GM19438 (cell line): ENCODE measurements around the gene KCNK4.

Experiments
- ATAC-seq: cut with Tn5 transposase; IDR thresholded peaks from one replicate; pipeline ENCODE4 v1.9.1; 2021; ENCODE audit warnings: low read depth; ENCODE audit not compliant: unreplicated experiment

The KCNK4 gene

DNA sequence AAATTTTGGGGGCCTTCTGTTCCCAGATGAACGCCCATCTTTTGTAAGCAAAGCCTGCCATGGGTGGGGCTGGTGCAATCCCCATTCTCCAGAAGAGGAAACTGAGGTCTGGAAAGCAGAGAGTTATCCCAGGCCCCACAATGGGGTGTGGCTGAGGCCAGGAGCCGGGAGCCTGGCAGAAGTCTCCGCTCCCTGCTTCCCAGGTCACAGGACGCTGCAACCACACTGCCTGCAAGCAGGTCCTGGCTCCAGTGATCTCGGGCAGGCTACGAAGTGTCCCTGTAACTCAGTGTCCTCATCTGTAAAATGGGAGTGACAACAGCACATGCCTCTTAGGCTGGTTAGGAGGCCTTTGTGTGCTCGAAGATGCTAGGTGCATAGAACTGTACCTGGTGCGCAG, 38.1 kb upstream of the KCNK4 start:
- no peak for ATAC-seq

GRCh38 chr11:64253481-64253880, 37.6 kb upstream of the KCNK4 start:
- ATAC-seq, result no peak

DNA sequence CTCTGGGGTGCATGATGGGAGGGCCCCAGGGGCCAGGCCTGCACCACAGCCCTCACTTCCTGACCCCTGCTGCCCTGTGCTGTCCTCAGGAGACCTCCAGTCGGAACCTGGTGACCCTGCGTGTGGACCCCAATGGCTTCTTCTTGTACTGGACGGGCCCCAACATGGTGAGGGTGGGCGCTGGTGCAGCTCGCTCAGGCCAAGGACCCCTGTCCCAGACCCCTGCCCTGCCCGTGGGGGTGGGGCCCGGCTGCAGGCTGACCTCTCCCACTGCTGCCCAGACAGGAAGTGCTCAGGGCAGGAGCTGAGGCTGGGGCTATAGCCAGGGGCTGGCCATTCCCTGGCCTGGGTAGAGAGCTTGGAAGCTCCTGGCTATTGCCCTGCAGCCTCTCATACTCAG, 36.8 kb upstream of the KCNK4 start:
- ATAC-seq, result no peak

GRCh38 chr11:64255135-64256128, 35.7 kb upstream of the KCNK4 start:
- no peak for ATAC-seq

DNA sequence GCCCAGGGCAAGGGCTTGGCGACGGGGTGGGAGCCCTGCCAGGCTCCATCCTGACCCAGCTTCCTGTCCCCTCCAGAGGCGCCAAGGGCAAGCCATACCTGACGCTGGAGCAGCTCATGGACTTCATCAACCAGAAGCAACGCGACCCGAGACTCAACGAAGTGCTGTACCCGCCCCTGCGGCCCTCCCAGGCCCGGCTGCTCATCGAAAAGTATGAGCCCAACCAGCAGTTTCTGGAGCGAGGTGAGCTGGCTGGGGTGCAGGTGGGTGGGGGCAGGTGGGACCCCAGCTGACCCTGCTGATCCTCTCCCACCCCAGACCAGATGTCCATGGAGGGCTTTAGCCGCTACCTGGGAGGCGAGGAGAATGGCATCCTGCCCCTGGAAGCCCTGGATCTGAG, 34.8 kb upstream of the KCNK4 start:
- no peak for ATAC-seq

DNA sequence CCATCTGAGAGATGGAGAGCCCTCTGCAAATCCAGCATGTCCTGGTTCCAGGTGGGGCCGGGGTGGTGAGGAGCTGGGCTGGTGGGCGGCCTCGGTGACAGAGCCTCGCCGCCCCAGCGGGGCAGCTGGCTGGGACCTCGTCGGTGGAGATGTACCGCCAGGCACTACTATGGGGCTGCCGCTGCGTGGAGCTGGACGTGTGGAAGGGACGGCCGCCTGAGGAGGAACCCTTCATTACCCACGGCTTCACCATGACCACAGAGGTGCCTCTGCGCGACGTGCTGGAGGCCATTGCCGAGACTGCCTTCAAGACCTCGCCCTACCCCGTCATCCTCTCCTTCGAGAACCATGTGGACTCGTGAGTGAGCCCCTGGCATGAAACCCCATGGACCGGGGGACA, 32.7 kb upstream of the KCNK4 start:
- no peak for ATAC-seq

- ATAC-seq, result no peak
Observed at GRCh38 chr11:64258946-64259532, 32.1 kb upstream of the KCNK4 start.

GRCh38 chr11:64259533-64260067, 31.5 kb upstream of the KCNK4 start:
- ATAC-seq, result no peak

- no peak for ATAC-seq
Observed at GRCh38 chr11:64260147-64260708, 30.9 kb upstream of the KCNK4 start.

DNA sequence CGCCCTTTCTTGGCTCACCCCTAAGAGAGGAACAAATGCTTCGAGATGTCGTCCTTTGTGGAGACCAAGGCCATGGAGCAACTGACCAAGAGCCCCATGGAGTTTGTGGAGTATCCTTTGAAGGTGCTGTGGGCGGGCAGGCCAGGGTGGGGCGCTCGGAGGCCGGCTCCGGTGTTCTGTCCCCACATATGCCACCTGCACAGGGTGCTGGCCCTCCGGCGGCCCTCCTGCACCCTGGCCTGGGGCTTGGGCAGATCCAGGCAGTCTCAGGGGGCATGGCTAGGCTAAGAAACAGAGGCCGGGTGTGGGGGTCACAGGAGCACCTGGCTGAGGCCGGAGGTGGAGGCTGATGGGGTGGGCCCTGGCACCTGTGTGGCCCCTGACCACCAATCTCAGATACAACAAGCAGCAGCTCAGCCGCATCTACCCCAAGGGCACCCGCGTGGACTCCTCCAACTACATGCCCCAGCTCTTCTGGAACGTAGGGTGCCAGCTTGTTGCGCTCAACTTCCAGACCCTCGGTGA, 29.5 kb upstream of the KCNK4 start:
- no peak for ATAC-seq

DNA sequence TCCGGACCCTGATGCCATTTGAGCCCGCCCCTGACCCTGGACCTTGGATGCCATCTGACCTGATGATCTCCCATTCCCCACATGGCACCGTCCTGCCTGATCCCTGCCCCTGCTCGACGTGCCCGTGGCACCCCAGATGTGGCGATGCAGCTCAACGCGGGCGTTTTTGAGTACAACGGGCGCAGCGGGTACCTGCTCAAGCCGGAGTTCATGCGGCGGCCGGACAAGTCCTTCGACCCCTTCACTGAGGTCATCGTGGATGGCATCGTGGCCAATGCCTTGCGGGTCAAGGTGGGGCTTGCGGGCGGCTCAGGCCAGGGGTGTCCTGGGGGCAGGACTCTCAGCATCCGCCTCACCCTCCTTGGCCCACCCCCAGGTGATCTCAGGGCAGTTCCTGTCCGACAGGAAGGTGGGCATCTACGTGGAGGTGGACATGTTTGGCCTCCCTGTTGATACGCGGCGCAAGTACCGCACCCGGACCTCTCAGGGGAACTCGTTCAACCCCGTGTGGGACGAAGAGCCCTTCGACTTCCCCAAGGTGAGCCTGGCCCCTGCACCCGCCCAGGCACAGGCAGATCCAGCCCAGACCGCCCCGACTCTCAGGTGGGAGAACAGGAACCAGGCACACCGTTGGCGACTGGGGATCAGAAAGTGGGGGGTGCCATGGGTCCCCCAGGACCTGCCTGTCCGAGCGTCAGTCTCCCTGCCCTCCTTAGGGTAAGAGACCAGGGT, 28.7 kb upstream of the KCNK4 start:
- no peak for ATAC-seq

DNA sequence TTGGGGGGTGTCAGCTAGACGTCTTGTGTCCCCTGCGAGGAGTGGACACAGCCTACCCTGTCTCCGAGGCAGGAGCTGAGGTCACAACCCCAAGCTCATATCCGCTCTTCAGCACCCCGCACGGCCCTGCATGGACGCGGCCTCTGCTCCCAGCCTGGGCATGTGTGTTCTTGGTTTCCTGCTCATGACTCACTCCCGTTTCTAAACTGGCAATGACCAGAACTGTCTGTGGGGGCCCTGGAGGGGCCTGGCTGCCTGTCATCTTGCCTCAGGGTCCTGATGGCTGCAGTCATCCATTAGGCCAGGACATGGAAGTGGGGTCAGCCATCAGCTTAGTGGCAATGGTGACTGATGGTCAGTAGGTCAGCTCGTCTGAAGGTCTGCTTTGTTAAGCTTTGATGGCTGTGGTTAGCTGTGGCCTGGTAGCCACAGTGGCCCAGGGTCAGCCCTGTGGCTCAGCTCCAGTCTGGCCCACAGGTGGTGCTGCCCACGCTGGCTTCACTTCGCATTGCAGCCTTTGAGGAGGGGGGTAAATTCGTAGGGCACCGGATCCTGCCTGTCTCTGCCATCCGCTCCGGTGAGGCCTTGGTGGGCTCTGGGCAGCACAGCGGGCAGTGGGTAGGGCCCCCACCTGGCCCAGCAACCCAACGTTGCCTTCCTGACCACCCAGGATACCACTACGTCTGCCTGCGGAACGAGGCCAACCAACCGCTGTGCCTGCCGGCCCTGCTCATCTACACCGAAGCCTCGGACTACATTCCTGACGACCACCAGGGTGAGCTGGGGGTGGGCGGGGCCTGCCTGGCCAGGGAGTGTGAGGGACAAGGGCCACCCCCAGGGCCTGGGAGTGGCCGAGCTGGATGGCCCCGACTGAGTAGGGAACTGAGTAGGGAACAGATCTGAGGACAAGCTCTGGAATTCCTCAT, 27.8 kb upstream of the KCNK4 start:
- no peak for ATAC-seq

GRCh38 chr11:64263947-64264317, 27.2 kb upstream of the KCNK4 start:
- no peak for ATAC-seq

DNA sequence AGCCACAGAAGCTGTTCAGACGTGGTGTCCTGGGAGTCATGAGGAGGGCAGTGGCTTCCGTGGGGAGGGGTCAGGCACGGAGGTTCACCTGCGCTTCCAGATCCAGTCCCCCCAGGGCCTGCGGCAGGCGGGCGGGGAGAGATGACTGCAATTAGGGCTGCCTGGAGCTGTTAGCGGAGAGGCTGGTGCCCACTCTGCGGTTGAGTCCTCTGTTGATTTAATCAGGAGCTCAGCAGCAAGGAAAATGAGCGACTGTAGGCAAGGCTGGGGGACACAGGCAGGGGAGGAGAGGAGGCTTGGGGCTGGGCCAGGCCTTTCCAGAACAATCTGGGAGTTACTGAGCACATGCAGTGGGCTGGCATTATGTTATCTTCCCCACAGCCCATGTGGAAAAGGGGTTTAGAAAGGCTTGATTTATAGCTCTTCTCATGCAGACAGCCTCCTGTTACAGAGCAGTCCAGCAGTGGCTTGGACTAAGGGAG, 26.7 kb upstream of the KCNK4 start:
- no peak for ATAC-seq

GRCh38 chr11:64265176-64266160, 25.6 kb upstream of the KCNK4 start:
- no peak for ATAC-seq

GRCh38 chr11:64266339-64266738, 24.8 kb upstream of the KCNK4 start:
- ATAC-seq, result no peak

DNA sequence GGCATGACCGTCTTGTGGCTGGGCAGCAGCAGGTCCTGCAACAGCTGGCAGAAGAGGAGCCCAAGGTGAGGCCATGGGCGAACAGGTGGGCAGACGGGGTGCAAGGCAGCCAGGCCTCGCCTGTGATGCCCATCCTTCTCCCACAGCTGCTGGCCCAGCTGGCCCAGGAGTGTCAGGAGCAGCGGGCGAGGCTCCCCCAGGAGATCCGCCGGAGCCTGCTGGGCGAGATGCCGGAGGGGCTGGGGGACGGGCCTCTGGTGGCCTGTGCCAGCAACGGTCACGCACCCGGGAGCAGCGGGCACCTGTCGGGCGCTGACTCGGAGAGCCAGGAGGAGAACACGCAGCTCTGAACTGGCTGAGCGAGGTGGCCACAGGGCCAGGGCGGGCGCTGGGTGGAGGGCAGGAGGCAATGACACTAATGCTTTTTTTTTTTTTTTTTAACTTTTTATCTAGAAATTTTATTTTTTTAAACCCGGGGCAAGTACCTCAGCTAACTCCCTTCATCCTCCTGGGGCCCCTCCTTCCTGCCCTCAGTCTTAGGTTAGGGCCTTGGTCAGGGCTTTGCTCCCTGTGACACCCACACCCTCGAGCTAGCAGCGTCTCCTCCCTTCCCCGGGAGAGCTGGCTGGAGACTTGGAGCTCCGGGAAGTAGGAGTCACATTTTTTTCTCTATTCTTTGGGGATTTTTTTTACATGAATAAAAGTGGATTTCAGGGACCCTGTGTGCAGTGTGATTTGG, 23.7 kb upstream of the KCNK4 start:
- no peak for ATAC-seq
